Retinal pigment epithelial cell (primary cell): Measurements from ENCODE around the gene ERCC6.

Experiments used
- DNase-seq: peaks from one replicate; pipeline ENCODE4 v3.0.0-alpha.2; 2010; ENCODE audit warnings: low read depth
- H3K4me3 ChIP-seq: 2 replicates; pipeline ENCODE4 v1.5.1; 2011; ENCODE audit warnings: mild to moderate bottlenecking, low read length, control low read depth, moderate library complexity
- CTCF ChIP-seq: conservative IDR thresholded peaks from 2 replicates; pipeline ENCODE4 v1.5.1; 2011; ENCODE audit warnings: low read depth, low read length, control low read depth, inconsistent platforms

The ERCC6 gene

GRCh38 chr10:49575489-49576072, 36.7 kb upstream of the ERCC6 start:
- TF ChIP-seq CTCF: no peak
- DNase-seq: no peak

GRCh38 chr10:49572594-49573114, 33.7 kb upstream of the ERCC6 start:
- H3K4me3 ChIP-seq: no peak overlapping the region
- DNase-seq: no peak
- TF ChIP-seq CTCF: no peak

More at GRCh38 chr10:49575489-49576072, 36.7 kb upstream of the ERCC6 start:
- no peak overlapping the region for H3K4me3 ChIP-seq

GRCh38 chr10:49571388-49571787, 32.5 kb upstream of the ERCC6 start:
- no peak for TF ChIP-seq CTCF
- H3K4me3 ChIP-seq: no peak overlapping the region
- DNase-seq: no peak

- no peak for DNase-seq
- H3K4me3 ChIP-seq: no peak overlapping the region
- no peak for TF ChIP-seq CTCF
These were observed 30.2 kb upstream of the ERCC6 start for GRCh38 chr10:49569031-49569631.

- TF ChIP-seq CTCF: no peak
- no peak for DNase-seq
- no peak overlapping the region for H3K4me3 ChIP-seq
These were observed 29.3 kb upstream of the ERCC6 start for GRCh38 chr10:49568235-49568634.

- TF ChIP-seq CTCF: no peak
- H3K4me3 ChIP-seq: no peak overlapping the region
- DNase-seq: no peak
These were observed 28.9 kb upstream of the ERCC6 start for GRCh38 chr10:49567810-49568209.

- no peak overlapping the region for H3K4me3 ChIP-seq
- TF ChIP-seq CTCF: no peak
- DNase-seq: no peak
These were observed 25.6 kb upstream of the ERCC6 start for GRCh38 chr10:49564461-49565009.
